Stimulated activated CD4-positive, alpha-beta T cell treated with anti-CD3 and anti-CD28 coated beads, Interleukin-15, amount 100 ng/mL, for 24 hours (primary cell): Measurements from ENCODE around the gene SPATA7.
A peak's percentile ranks its signal among the peaks of the same experiment; 100 is the strongest.

Experiments
- DNase-seq: peaks from one replicate; pipeline ENCODE4 v3.0.0-alpha.2; 2020

SPATA7 gene

DNA sequence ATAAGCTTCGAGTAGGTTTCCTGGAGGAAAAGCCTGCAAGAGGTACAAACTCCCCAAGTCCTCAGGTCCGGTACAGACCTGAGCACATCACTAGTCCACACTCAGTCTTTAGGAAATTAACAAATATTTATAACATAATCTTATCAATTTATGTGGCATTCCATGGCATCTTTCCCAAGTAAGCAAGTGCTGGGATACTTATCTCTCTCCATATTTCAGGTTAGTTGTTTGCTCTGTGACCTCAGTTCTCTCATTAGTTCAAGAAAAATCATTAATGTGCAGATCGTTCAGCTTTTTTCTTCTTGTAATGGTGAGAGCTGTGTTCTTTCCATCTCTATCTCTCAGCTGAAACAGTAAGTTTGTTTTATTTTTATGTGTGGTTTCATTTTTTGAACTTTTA lies 34.7 kb downstream of the SPATA7 start:
- DNase-seq, result no peak

DNA sequence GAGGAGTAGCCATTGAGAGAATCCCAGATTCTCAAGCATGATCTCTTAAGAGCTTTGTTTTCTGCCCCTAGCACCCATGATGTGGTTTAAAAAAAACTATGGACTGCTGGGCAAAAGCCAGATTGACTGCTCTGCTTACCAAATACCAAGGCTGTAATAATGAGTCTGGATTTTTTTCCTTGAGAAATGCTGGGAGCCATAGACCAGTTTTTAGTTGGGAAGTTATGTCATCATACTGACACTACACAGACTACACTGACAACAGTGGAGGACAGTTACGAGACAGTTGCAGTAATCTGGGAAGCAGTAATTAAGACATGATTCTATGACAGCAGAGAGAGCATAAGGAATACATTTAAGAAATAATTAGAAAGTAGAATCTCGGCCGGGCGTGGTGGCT lies 35.8 kb downstream of the SPATA7 start:
- DNase-seq, result no peak

DNA sequence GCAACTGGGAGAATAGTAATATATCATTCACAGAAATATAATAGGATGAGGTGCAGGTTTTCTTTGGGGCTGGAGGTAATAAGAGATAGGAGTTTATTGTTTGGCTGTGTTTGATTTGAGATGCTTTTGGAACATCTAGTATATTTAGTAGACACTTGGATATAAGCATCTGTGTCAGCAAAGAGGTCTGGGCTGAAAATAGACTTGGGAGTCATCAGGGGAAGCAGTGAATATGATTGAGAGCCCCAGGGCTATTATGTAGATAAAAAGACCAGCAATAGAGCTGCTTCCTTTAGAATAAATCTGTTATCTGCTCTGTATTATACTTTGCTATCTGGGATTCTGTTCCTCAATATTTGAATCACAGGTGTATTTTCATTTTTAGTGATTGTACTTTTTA lies 36.6 kb downstream of the SPATA7 start:
- no peak for DNase-seq

DNA sequence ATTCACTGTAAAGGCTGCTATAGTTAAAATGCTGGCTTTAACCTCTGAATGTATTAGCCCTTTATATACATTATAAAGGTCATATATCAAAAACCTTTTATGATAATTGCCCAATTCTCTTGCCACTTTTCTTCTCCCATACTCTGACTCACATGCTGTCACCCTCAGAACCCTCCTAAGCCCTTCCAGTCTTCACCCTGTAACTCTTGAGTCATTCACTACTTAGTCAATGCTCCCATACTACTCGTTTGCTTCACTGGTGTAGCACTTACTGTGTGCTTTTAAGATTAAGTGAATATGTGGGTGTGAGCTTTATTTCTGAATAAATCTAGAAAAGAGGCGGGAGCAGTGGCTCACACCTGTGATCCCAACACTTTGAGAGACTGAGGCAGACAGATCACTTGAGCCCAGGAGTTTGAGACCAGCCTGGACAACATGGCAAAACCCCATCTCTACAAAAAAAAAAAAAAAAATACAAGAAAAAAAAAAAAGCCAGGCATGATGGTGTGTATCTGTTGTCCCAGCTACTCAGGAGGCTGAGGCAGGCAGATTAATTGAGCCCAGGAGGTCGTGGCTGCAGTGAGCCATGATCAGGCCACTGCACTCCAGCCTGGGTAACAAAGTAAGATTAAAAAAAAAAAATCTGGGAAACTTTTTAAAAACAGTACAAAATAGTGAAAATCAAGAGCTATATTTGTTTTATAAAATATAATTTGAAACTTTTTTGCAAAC lies 37.6 kb downstream of the SPATA7 start:
- peak; percentile 6 for DNase-seq

DNA sequence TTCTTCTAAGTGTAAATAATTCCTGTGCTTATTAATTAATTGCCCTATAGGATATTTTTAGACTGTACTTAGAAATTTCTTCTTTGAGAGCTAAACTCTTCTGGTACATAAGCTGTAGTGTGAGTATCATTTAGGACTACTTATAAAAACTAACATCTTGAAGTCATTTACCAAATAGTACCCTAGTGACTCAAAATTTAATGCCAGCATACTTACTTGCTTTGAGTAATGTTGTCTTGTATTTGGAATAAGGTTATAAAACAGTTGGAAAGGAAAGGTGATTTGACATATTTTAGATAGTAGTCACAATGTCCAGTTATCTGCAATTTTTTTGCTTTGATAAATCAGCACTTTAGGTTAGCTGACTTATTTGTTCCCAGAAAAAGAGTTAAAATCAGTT lies 39.1 kb downstream of the SPATA7 start:
- no peak for DNase-seq

DNA sequence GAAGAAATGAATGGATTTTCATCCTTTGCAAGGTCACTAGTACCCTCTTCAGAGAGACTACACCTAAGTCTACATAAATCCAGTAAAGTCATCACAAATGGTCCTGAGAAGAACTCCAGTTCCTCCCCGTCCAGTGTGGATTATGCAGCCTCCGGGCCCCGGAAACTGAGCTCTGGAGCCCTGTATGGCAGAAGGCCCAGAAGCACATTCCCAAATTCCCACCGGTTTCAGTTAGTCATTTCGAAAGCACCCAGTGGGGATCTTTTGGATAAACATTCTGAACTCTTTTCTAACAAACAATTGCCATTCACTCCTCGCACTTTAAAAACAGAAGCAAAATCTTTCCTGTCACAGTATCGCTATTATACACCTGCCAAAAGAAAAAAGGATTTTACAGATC lies 40.8 kb downstream of the SPATA7 start:
- DNase-seq, result no peak

DNA sequence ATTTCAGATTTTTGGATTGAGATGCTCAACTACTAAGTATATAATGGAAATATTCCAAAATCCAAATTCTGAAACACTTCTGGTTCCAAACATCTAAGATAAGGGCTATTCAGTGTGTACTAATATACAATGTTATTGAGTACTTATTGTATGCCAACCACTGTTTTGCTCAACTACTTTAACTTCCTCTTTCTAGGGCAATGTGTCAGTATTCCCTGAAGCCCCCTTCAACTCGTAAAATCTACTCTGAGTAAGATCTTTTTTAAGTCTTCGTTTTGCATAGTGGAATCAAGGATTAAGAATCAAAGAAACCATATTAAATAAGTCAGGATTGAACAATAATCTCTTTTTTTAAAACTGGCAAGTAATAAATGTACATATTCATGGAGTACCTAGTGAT lies 45.5 kb downstream of the SPATA7 start:
- DNase-seq, result no peak

DNA sequence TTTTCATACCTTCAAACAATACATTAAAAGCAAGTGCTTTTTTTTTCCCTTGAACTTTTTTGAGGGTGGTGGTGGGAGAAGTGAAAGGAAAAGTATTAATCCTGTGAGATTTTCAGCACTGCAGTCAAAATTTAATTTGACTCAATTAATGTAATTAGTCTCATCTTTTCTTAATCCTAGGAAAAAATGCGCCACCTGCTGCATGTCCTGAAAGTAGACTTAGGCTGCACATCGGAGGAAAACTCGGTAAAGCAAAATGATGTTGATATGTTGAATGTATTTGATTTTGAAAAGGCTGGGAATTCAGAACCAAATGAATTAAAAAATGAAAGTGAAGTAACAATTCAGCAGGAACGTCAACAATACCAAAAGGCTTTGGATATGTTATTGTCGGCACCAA lies 52.2 kb downstream of the SPATA7 start:
- no peak for DNase-seq

DNA sequence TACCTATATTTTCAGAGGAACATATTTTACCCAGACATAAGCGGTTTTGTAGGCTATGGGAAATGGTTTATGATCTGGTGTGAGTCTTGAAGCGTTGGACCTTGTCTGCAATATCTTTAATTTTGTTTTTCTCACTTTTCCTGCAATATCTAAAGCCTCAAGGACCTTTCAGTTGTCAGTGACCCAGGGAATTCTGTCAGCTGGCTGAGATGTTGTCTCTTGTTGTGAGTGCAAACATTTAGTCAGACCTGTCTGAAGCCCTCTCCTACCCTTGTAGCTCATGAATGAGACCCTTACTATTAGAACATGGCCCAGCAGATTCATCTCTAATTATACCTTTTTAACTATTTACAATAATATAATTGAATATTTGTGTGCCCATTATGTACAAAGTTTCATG lies 53.6 kb downstream of the SPATA7 start:
- DNase-seq, result no peak

DNA sequence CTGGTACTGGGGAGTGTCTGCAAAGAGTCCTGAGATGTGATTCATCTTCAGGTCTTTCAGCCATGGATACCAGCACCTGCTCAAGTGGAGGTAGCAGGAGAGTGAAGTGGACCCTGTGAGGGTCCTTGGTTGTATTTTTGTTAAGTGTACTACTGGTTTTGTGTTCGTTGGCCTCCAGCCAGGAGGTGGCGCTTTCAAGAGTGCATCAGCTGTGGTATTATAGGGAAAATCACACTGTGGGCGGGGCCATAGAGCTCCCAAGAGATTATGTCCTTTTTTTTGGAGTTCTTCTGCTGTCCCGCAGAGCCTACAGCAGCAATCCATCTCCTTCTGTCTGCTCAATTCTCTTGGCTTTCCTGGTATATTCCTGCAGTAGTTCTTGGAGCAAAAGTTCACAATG lies 66.8 kb downstream of the SPATA7 start:
- DNase-seq, result peak; percentile 9

DNA sequence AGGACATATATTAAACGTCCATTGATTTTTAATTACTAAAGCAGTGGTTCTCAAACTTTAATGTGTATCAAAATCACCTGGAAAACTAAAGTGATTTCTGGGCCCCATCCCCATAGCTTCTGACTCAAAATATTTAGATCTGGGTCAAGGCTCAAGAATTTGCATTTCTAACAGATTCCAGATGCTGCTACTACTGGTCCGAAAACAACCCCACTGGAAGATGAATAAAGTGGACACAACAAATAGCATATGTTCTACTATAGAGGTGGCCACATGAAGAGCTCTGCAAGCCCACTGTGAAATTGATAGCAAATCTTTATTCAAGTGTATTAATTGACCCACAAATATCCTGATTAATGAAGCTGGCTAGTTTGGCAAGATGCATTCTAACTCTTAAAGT lies 69.4 kb downstream of the SPATA7 start:
- DNase-seq, result no peak

DNA sequence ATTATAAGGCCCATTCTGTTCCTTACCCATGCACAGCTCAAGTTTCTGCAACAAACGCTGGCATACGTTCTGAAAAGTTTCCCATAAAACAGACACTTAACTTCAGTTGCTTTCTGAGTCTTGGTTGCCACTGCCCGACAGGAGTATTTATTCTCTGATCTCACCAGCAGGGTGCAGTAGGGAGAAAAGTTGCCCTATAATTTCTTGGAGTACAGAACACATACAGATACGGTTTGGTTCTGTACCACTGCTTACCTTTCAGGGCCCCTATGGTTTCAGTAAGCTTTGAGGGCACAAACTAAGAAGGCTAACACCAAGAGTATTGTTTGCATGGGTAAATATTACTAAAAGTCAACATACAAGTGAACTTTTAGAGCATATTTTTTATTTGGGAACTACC lies 77.9 kb downstream of the SPATA7 start:
- peak; percentile 9 for DNase-seq

DNA sequence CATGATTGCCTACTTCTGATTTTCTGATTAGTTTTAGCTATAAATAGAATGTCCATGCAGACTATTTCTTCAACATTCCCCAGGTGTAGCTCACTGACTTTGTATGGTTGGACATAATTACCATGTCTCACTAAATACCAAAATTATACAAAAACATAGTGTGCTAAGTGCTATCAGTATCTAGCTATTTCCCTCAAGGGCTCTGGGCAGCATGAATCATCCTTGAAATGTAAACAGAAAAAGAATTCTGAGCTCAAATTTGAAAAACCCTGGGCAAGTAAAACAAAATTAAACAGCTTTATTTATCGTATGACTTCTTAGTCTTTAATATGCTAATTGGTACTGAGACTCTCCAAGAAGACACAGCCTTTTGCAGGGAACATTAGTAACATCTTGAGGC lies 82.9 kb downstream of the SPATA7 start:
- no peak for DNase-seq

DNA sequence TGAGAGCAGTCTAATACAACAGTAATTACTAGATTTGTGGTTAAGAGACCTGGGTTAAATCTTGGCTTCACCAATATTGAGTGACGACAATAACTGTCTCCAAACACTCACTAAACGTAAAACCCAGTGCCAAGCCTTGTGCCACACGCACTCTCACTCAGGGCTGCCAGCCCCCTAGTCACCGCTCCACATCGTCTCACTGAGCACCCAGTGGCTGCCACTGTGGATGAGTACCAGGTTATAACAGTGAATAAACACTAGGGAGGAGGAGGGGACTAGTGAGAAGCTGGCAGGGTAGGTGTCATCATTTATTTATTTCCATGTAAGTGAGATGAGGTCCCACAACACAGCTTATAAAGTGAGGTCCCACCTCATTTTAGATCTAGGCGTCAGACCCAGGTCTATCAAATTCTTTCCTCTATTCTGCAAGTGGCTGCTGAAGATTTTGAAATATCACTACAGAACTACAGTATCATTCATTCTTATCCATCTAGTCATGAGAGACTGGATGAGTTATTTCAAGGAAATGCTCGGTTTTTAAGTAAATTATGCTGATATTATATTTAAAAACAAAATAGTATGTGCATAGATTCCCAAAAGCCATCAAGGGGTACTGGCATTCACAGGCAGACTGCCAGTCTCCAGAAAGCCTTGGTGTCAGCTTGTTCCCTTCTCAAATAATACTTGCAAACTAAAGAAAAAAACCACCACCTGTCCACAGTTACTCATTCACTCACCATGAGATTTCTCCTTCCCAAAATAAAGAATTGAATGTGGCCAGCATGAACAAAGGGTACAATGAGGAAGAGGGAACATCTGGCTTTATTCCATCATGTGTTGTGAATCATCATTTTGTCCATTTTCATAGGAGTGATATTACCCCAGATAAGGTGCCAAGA lies 85.3 kb downstream of the SPATA7 start:
- no peak for DNase-seq

DNA sequence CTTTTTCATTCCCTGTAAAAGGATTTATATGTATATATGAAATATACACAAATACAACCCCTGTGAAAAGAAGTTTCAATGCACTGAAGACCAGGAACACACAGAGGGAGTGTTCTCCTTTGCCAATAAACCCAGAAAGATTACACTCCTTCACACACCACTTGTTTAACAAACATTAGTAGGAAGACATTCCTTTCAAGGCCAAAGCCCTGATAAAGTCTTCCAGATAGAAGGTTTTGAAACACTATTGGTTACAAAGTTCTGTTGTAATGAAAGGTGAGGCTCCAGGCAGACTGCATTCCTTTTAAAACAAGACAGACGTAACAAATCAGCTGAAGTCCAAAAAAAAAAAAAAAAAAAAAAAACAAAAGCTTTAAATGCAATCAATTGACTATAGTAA lies 88.3 kb downstream of the SPATA7 start:
- no peak for DNase-seq

DNA sequence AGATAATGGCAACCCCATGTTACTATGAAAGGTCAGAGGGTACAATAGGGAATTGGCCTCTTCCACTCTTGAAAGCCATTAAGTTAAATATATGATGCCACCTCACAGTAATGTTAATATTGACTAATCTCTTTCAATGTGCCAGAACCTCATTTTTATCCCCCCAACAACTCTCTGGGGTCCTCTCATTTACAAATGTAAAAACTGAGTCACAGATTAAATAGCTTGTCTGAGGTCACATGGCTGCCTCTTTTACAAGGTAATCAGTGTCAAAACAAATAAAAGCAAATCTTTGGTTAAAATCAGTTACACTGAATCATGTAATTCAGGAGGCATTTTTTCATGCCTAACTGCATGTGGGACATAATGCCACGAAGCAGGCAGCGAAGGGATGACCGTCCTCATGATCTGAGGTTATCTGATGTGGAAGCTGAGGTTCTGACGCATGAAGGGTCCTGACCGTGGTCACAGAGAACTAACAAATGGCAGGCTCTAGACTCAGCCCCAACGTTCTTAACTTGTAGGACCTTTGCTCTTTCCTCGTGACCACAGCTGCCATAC lies 90.8 kb downstream of the SPATA7 start:
- DNase-seq, result no peak

DNA sequence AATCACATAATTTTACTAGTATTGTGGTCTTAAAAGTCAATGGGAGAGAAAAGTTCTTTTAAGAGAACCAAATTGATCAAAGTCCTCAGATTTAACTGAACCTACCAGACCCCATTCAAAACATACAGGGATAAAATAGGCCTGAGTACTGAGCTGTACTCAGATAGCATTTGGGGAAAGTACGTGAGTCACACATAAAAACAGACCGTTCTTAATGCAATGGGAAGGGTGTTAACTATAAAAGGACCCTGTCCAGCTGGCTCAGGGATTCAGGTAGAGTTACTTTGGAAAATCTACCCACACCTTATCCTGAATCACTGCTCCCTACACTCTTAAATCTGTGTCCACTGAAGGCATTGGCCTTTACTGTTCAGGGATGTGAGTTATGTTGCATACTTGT lies 91.4 kb downstream of the SPATA7 start:
- DNase-seq, result no peak

DNA sequence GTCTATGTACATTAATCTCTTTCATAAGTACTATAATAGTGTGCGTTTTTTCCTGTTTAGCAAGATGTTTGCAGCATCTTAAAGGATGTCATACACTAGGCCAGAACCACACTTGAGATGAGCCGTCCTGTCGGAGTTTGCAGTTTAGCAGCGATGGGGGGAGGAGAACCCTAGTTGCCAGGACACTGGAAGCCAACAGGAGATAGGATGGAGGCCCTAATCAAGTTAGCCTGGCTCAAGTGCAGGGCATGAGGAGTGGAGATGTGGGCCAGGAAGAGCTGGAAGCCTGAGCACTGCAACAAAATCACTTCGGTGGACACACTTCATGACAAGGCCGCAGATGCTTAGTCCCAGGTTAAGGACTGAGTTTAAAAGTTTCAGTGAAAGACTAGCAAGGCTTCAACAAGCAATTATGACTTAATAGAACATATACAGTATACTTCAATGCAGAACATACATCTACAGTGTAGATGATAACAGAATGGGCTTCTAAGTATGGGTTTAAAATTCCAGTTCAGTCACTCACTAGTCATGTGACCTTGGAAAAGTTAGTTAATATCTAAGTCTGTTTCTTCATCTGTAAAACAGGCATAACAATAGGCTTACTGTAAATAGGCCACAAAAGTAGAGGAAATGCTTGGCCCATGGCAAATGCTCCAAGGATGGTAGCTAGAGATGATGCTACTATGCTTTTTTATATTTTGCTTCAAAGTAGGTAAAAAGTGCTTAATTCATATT lies 92.2 kb downstream of the SPATA7 start:
- DNase-seq, result no peak

DNA sequence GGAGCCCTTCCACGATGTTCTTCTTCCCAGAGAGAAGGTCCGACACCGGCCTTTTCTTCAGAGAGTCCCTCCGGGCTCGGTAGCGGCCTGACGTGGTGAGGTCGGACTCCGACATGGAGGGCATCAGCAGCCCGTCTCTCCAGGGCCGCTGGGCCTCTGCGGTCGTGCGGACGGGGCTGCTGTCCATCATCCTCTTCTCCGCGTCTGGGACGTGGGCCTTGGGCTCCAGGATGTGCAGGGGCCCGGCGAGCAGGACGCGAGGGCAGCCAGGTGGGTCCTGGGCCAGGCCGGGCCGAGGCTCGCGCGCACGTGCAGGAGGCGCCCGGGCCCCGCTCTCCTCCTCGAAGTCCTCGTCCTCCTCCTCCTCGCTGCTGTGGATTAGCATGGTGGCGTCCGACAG lies 93.5 kb downstream of the SPATA7 start:
- no peak for DNase-seq

DNA sequence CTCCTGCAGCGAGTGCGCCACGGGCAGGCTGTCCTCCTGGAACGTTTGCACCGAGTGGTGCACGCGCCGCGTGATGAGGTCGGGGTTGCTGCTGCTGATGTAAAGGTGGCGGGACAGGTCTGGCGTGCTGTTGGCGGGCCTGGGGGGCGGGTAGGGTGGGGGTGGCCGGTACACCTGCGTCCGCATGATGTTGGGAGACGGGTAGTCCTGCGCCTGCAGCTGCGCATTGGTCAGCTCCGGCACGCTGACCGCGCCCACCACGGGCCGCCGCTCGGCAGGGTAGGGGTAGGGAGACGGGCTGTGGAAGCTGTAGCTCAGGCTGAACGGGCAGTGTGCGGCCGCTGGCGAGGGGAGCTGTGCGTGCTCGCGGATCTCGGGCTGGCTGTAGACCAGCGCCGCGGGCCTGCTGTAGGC lies 94.1 kb downstream of the SPATA7 start:
- DNase-seq, result no peak

DNA sequence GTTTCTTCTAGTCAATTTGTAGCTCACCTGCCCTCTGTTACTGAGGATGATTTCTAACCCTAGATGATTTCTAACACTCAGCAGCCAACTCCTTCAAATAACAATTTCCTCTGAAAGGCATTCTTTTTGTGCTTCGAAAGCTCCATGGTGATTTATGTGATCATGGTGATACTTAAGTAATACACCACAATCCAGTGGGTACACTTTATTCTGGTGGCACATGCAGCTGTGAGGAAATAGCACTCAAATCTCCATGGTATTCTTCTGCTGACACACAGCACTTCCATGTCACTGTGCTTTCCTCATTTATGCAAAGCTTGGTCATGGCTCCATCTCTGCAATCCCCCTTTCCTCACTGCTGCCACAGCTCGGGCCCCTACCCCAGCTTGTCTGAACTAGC lies 95.6 kb downstream of the SPATA7 start:
- DNase-seq, result no peak

DNA sequence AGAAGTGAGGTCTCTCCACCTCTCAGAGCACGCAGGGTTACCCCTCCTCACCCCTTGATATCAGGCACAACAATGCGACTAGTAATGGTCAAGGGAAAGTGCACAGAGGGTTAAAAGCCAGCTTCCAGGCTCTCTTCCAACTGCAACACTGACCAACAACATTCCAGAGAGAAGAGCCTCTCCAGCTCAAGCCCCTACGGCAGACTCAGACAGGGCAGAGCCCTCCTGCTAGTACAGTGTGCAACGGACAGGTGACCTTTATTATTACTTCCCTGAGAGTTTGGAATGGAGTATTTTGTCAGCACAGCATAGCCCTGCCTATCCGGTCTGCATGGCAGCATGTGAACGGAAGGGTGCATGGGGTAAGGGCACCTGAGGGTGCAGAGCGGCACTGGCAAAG lies 96.3 kb downstream of the SPATA7 start:
- no peak for DNase-seq

DNA sequence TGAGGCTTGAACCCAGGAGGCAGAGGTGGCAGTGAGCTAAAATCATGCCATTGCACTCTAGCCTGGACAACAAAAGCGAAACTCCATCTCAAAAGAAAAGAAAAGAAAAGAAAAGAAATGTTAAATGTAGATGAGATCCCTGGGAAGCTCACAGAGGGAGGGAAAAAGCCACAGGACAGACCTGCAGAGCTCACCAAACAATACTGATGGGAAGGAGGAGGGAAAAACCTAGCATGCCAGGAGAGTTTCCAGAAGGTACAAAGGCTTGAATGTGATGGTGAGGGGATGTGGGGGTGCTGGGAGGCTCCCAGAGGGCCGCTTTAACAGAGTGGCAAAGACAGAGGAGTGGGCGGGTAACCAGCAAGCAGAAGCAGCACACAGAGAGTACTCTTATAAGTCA lies 97.1 kb downstream of the SPATA7 start:
- DNase-seq, result no peak
